ENCODE data around the gene MTREX. TPM values are rescaled to one million over a fixed set of nuclear protein-coding genes. Genes with fewer than 3 reads are reported as not detected.

Gene MTREX
- total and polyA plus RNA-seq, 3 donors from 2014 or later, result 33.7 to 126 (median 108) TPM

DNA sequence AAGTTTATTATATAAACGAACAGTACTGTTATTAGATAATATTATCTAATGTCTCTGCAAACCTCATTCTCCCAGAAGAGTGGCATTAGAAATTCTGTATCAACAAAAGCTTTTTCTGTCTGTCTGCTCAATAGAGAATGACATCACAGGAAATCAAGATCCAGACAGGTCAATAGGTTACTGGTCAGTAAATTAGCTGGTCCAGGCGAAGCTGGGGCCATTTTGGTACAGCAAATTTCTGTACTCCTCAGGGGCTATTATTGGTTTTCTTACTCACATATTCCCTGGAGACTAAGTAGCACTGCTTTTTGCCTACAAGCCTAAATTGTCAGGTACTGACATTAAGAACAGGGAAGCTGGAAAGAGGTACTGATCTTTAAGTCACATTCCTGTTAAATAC, 146.5 kb downstream of the MTREX start:
- DNase-seq, result no peak
- Histone ChIP-seq H3K27me3 (no peaks in the 10 kb centered on the region), H3K36me3 (ENCODE audit: low read depth, missing control alignments) (no peaks in the 10 kb centered on the region), H3K27ac (no peak overlapping the region), H3K9me3 (no peaks in the 10 kb centered on the region), H3K4me3 (no peak overlapping the region), H3K4me1 (no peaks in the 10 kb centered on the region)
- 65 to 73% methylated on average over 2 of the region's 2 CpGs for WGBS, 2 donors
- intact Hi-C loops (cut with DNase I; ENCODE audit: low total_unique reads), result no loop called here
- no peak for TF ChIP-seq POLR2A (IDR thresholded peaks at IDR 0.05)
- TF ChIP-seq, protein P1, sequence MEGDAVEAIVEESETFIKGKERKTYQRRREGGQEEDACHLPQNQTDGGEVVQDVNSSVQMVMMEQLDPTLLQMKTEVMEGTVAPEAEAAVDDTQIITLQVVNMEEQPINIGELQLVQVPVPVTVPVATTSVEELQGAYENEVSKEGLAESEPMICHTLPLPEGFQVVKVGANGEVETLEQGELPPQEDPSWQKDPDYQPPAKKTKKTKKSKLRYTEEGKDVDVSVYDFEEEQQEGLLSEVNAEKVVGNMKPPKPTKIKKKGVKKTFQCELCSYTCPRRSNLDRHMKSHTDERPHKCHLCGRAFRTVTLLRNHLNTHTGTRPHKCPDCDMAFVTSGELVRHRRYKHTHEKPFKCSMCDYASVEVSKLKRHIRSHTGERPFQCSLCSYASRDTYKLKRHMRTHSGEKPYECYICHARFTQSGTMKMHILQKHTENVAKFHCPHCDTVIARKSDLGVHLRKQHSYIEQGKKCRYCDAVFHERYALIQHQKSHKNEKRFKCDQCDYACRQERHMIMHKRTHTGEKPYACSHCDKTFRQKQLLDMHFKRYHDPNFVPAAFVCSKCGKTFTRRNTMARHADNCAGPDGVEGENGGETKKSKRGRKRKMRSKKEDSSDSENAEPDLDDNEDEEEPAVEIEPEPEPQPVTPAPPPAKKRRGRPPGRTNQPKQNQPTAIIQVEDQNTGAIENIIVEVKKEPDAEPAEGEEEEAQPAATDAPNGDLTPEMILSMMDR (IDR thresholded peaks at IDR 0.05), result no peak

DNA sequence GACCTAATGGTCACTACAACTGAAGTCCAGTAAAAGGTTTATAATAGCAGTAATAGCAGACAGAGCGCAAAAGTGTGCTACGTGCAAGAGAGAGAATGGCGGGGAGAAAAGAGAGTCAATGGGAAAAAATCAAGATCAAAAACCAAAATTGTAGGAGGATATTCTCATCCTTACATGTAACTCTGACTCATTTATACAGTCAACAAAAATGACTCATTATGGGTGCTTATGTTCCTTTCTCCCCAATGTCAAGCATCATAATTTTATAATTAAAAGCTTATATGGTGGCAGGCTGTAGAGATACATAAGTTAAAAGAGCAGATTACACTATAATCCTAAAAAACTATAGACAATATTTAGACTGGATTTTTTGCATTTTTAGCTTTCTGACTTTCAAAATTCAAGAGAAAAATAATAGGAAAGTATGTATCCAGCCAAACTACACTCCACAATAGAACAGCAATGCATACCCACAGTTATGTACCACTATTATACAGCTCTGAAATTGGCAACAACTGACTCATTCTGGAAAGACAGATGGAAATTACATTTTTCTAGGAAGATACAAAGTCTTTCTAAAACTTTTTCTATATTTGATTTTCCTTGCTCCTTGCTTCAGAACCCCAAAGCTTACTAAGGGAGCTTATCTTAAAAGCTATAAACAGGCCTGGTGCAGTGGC, 148.6 kb downstream of the MTREX start:
- no peak overlapping the region for H3K27ac ChIP-seq
- no peaks in the 10 kb centered on the region for H3K27me3 ChIP-seq
- H3K4me3 ChIP-seq, result no peak overlapping the region
- no peak for DNase-seq
- no peaks in the 10 kb centered on the region for H3K9me3 ChIP-seq
- WGBS, 2 donors, result 91 to 98% methylated on average over 3 of the region's 3 CpGs
- intact Hi-C loops (cut with DNase I; ENCODE audit: low total_unique reads), result no loop called here
- no peak for TF ChIP-seq POLR2A (IDR thresholded peaks at IDR 0.05)
- TF ChIP-seq, protein P1 (IDR thresholded peaks at IDR 0.05), result no peak
- no peaks in the 10 kb centered on the region for H3K36me3 ChIP-seq (ENCODE audit: low read depth, missing control alignments)
- H3K4me1 ChIP-seq, result no peaks in the 10 kb centered on the region

DNA sequence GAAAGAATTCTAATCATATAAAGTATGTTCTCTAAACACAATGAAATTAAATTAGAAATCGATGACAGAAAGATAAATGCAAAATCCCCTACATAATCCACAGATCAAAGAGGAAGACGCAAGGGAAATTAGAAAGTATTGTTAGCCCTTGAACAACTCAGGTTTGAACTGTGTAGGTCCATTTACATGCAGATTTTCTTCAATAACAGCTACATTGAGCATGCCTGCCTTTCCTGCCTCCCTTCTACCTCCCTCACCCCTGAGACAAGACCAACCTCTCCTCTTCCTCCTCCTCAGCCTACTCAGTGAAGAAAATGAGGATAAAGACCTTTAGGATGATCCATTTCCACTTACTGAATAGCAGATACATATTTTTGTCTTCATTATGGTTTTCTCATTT, 151.8 kb downstream of the MTREX start:
- no peak overlapping the region for H3K4me3 ChIP-seq
- H3K27me3 ChIP-seq, result no peaks in the 10 kb centered on the region
- no peaks in the 10 kb centered on the region for H3K9me3 ChIP-seq
- intact Hi-C loops (cut with DNase I; ENCODE audit: low total_unique reads), result no loop called here
- TF ChIP-seq POLR2A (IDR thresholded peaks at IDR 0.05), result no peak
- TF ChIP-seq, protein P1 (IDR thresholded peaks at IDR 0.05), result no peak
- no peak for DNase-seq
- WGBS, 2 donors, result 92 to 93% methylated on average over 2 of the region's 2 CpGs
- H3K27ac ChIP-seq, result no peak overlapping the region
- H3K4me1 ChIP-seq, result no peaks in the 10 kb centered on the region
- no peaks in the 10 kb centered on the region for H3K36me3 ChIP-seq (ENCODE audit: low read depth, missing control alignments)

DNA sequence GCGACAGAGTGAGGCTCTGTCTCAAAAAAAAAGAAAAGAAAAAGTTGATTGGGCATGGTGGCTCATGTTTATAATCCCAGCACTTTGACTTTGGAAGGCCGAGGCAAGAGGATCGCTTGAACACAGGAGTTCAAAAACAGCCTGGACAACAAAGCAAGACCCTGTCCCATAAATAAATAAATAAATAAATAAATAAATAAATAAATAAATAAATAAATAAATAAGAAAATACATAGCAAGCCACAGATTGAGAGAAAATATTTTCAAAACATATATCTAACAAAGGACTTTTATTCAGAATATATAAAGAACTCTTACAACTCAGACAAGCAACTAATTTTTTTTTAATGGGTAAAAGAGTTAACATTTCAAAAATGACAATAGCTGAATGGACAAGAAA, 155.8 kb downstream of the MTREX start:
- Histone ChIP-seq H3K4me1 (no peaks in the 10 kb centered on the region), H3K9me3 (no peaks in the 10 kb centered on the region), H3K36me3 (ENCODE audit: low read depth, missing control alignments) (no peaks in the 10 kb centered on the region), H3K27me3 (no peaks in the 10 kb centered on the region), H3K27ac (no peak overlapping the region), H3K4me3 (no peak overlapping the region)
- intact Hi-C loops (cut with DNase I; ENCODE audit: low total_unique reads), result no loop called here
- no peak for DNase-seq
- TF ChIP-seq, protein P1 (IDR thresholded peaks at IDR 0.05), result no peak
- no peak for TF ChIP-seq POLR2A (IDR thresholded peaks at IDR 0.05)
- WGBS, 2 donors, result 94 to 96% methylated on average over 3 of the region's 3 CpGs

All from testis (tissue), 3 donors.